WTC11 (cell line): ENCODE measurements around the gene DLGAP4. TPM values are rescaled to one million over a fixed set of nuclear protein-coding genes. Genes with fewer than 3 reads are reported as not detected.

Source experiments
- ATAC-seq: fragments of 200-7000 bp; cut with Tn5 transposase; 2 replicates; pipeline ENCODE4 v1.10.0; 2021; ENCODE audit warnings: mild to moderate bottlenecking, moderate library complexity
- CTCF ChIA-PET: fragments of 300-600 bp; sonication (Branson Sonifier 250); formaldehyde crosslinking; loops from one replicate; lab custom pipeline; 2021; ENCODE audit warnings: antibody characterized with exemption; lab: Charles Lee
- POLR2A ChIA-PET: fragments of 350-600 bp; sonication (Branson Sonifier 250); formaldehyde crosslinking; loops from one replicate; lab custom pipeline; 2021; ENCODE audit warnings: antibody characterized with exemption; lab: Charles Lee
- DNase-seq: peaks from one replicate; pipeline ENCODE4 v3.0.0; 2021; ENCODE audit warnings: low spot score
- H3K27ac Mint-ChIP-seq: 2 replicates; pipeline ENCODE4 v1.8.0; 2021; ENCODE audit warnings: mixed read lengths
- H3K27me3 Mint-ChIP-seq: 2 replicates; pipeline ENCODE4 v1.8.0; 2021; ENCODE audit warnings: low read depth, mild to moderate bottlenecking, moderate library complexity, mixed read lengths
- H3K36me3 Mint-ChIP-seq: 2 replicates; pipeline ENCODE4 v1.8.0; 2021; ENCODE audit warnings: mixed read lengths
- H3K4me1 Mint-ChIP-seq: 2 replicates; pipeline ENCODE4 v1.8.0; 2022; ENCODE audit warnings: mixed read lengths
- H3K4me3 Mint-ChIP-seq: 2 replicates; pipeline ENCODE4 v1.8.0; 2021; ENCODE audit warnings: mild to moderate bottlenecking, moderate library complexity, mixed read lengths
- H3K9me3 Mint-ChIP-seq: 2 replicates; pipeline ENCODE4 v1.8.0; 2021; ENCODE audit warnings: mixed read lengths
- GABPB1 ChIP-seq: sonication (generic); formaldehyde crosslinking; IDR thresholded peaks from 2 replicates; pipeline ENCODE4 v1.8.1; 2023; ENCODE audit warnings: mild to moderate bottlenecking, missing genetic modification reagents
- HMGA2 ChIP-seq: fragments of 250-450 bp; sonication (Bioruptor Pico); IDR thresholded peaks from 2 replicates; pipeline ENCODE4 v1.4.0; 2021; ENCODE audit warnings: mild to moderate bottlenecking, moderate library complexity
- JAZF1 ChIP-seq: fragments of 250-450 bp; sonication (Bioruptor Pico); IDR thresholded peaks from 2 replicates; pipeline ENCODE4 v1.9.0; 2021; ENCODE audit warnings: moderate library complexity, mild to moderate bottlenecking, inconsistent platforms
- NR1H2 ChIP-seq: sonication (generic); formaldehyde crosslinking; IDR thresholded peaks from 2 replicates; pipeline ENCODE4 v1.9.0; 2021; ENCODE audit warnings: mild to moderate bottlenecking, moderate library complexity, missing genetic modification reagents
- RORB ChIP-seq: fragments of 250-450 bp; sonication (Bioruptor Pico); IDR thresholded peaks from 2 replicates; pipeline ENCODE4 v1.9.0; 2021; ENCODE audit warnings: mild to moderate bottlenecking
- TCF7 ChIP-seq: sonication (generic); formaldehyde crosslinking; IDR thresholded peaks from 2 replicates; pipeline ENCODE4 v1.8.0; 2022; ENCODE audit warnings: mild to moderate bottlenecking, low read depth, missing genetic modification reagents, moderate library complexity
- TEAD1 ChIP-seq: sonication (generic); formaldehyde crosslinking; IDR thresholded peaks from 2 replicates; pipeline ENCODE4 v1.8.0; 2022; ENCODE audit warnings: mild to moderate bottlenecking, missing genetic modification reagents
- ZBTB21 ChIP-seq: sonication (generic); formaldehyde crosslinking; IDR thresholded peaks from 2 replicates; pipeline ENCODE4 v1.8.1; 2023; ENCODE audit warnings: mild to moderate bottlenecking, missing genetic modification reagents, borderline replicate concordance
- ZNF121 ChIP-seq: sonication (generic); formaldehyde crosslinking; IDR thresholded peaks from 2 replicates; pipeline ENCODE4 v1.8.0; 2023; ENCODE audit warnings: missing genetic modification reagents
- ZNF423 ChIP-seq: fragments of 250-450 bp; sonication (Bioruptor Pico); IDR thresholded peaks from 2 replicates; pipeline ENCODE4 v2.1.2; 2022; ENCODE audit warnings: mild to moderate bottlenecking, moderate library complexity
- total RNA-seq: library from RNA; stranded (reverse); gene quantifications from 3 replicates; pipeline ENCODE4 v1.2.3, GENCODE V29; 2021
- TF ChIP-seq, protein P1 (sequence below): sonication (generic); formaldehyde crosslinking; conservative IDR thresholded peaks from 2 replicates; pipeline ENCODE4 v1.8.1; 2023; ENCODE audit warnings: mild to moderate bottlenecking, low read depth, missing genetic modification reagents, moderate library complexity
- TF ChIP-seq, protein P2 (sequence below): fragments of 250-450 bp; sonication (Bioruptor Pico); IDR thresholded peaks from 2 replicates; pipeline ENCODE4 v1.8.0; 2021; ENCODE audit warnings: mild to moderate bottlenecking
- TF ChIP-seq, protein P3 (sequence below): sonication (generic); formaldehyde crosslinking; IDR thresholded peaks from 2 replicates; pipeline ENCODE4 v1.8.0; 2022; ENCODE audit warnings: mild to moderate bottlenecking, missing genetic modification reagents
- TF ChIP-seq, protein P4 (sequence below): sonication (generic); formaldehyde crosslinking; IDR thresholded peaks from 2 replicates; pipeline ENCODE4 v1.8.1; 2023; ENCODE audit warnings: mild to moderate bottlenecking, moderate library complexity, missing genetic modification reagents
- TF ChIP-seq, protein P5 (sequence below): fragments of 200-600 bp; IDR thresholded peaks from 2 replicates; pipeline ENCODE4 v1.8.0; 2022; ENCODE audit warnings: antibody characterized with exemption
- TF ChIP-seq, protein P6 (sequence below): sonication (generic); formaldehyde crosslinking; IDR thresholded peaks from 2 replicates; pipeline ENCODE4 v1.8.0; 2022; ENCODE audit warnings: missing genetic modification reagents

The DLGAP4 gene
- total RNA-seq, 1 experiment from 2014 or later = 52.6 TPM

DNA sequence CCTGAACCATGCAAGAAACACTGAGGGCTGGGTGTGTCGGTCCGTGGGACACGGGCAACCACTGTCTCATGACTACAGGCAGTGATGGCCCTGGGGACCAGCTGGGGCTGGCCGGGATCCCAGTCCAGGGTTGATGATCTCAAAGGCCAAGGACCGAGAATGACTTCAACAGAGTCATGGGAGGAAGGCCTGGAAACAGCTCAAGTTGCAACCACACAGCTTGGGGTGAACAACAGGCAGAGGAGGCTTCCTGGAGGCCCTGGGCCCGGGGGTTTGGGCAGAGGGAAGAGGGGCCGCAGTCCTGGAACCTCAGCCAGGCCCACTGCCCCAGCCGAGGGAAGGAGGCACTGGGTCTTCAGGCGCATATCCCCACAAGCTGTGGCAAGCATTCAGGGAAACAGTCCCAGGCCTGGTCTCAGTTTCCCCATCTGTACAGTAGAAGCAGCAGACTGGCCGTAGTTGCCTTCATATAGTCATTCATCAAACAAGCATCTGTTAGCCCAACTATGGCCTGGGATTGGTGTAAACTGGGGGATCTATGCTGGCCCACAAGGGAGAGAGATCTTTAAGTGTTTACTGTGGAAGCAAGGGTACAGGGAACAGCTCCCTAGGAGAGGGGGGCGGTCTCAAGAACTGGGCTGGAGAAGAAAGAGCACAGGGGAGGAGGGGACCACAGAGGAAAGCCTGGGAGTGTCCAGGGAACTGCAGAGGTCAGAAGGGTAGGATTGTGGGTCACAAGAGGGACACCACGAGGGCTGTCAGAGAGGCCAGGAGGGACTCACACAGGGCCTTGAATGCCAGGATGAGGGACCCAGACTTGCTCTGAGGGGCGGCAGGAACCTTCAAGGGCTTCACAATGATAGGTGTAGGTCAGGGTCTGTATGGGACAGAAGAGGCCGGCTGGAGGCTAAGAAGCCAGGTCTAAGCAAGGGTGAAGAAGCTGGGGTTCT, 237.3 kb downstream of the DLGAP4 start:
- POLR2A ChIA-PET = interaction anchor here (0.6 kb wide), 1 partner anchor 12 kb away, joined by 3 read pairs; no protein-coding TSS in a partner anchor
- CTCF ChIA-PET = interaction anchor here (0.6 to 2.8 kb wide), 12 partner anchors 14 to 144 kb away, joined by 3 to 15 read pairs (median 4); partner anchors contain the start of gene RAB5IF

DNA sequence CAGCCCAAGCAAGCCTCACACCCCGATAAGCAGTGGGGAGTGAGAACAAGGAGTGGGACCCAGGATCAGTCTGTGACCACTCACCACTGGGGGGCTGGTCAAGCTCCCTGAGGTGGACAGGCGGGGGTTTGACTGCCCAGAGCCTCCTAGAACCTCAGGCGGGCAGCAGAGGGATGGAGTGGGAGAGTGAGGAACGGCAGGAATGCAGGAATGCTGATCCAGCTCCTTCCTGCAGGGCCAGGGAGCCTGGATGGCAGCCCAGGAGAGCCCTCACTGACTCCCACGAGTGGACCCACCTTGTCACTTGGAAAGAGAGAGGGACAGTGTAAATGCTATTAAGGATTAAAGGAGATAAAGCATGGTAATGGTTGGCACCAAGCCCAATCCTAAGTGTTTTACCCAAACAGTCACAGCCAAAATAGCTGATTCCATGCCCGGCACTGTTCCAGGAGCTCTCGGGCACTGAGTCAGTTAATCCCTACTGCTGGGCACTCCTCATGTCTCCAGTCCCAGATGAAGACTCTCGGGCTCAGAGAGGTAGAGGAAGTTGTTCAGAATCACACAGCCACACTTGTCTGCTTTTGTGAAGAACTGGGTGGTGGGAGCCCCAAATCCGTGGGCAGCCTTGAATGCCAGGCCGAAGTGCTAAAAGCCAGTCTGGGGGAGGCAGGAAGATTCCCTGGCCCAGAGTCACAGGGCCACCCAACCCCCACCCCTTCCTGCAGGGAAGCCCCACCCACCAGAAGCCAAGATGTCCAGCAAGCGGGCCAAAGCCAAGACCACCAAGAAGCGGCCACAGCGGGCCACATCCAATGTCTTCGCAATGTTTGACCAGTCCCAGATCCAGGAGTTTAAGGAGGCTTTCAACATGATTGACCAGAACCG, 238.2 kb downstream of the DLGAP4 start:
- no peaks in the 10 kb centered on the region for H3K27me3 Mint-ChIP-seq
- peaks cover 49% of the 10 kb centered on the region for H3K4me1 Mint-ChIP-seq
- no peak for DNase-seq
- H3K4me3 Mint-ChIP-seq = no peak overlapping the region
- ATAC-seq = no peak
- ChIA-PET POLR2A (interaction anchor here (0.6 kb wide), 1 partner anchor 13 kb away, joined by 3 read pairs; no protein-coding TSS in a partner anchor), CTCF (interaction anchor here (0.7 to 2.8 kb wide), 4 partner anchors 41 to 97 kb away, joined by 3 to 15 read pairs (median 4); partner anchors contain the start of gene RAB5IF)
- peak overlapping the region; percentile 47; the same call in 1 of the 2 replicates for H3K27ac Mint-ChIP-seq
- H3K9me3 Mint-ChIP-seq = no peaks in the 10 kb centered on the region
- no peaks in the 10 kb centered on the region for H3K36me3 Mint-ChIP-seq
- TF ChIP-seq HMGA2 (CRISPR knock-in tag) = no peak
- TF ChIP-seq, protein P1, sequence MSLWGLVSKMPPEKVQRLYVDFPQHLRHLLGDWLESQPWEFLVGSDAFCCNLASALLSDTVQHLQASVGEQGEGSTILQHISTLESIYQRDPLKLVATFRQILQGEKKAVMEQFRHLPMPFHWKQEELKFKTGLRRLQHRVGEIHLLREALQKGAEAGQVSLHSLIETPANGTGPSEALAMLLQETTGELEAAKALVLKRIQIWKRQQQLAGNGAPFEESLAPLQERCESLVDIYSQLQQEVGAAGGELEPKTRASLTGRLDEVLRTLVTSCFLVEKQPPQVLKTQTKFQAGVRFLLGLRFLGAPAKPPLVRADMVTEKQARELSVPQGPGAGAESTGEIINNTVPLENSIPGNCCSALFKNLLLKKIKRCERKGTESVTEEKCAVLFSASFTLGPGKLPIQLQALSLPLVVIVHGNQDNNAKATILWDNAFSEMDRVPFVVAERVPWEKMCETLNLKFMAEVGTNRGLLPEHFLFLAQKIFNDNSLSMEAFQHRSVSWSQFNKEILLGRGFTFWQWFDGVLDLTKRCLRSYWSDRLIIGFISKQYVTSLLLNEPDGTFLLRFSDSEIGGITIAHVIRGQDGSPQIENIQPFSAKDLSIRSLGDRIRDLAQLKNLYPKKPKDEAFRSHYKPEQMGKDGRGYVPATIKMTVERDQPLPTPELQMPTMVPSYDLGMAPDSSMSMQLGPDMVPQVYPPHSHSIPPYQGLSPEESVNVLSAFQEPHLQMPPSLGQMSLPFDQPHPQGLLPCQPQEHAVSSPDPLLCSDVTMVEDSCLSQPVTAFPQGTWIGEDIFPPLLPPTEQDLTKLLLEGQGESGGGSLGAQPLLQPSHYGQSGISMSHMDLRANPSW (CRISPR knock-in tag) = no peak
- TF ChIP-seq, protein P2, sequence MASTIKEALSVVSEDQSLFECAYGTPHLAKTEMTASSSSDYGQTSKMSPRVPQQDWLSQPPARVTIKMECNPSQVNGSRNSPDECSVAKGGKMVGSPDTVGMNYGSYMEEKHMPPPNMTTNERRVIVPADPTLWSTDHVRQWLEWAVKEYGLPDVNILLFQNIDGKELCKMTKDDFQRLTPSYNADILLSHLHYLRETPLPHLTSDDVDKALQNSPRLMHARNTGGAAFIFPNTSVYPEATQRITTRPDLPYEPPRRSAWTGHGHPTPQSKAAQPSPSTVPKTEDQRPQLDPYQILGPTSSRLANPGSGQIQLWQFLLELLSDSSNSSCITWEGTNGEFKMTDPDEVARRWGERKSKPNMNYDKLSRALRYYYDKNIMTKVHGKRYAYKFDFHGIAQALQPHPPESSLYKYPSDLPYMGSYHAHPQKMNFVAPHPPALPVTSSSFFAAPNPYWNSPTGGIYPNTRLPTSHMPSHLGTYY (CRISPR knock-in tag) = no peak
- TF ChIP-seq JAZF1 (CRISPR knock-in tag) = no peak
- TF ChIP-seq TEAD1 (CRISPR knock-in tag) = no peak
- TF ChIP-seq TCF7 (CRISPR knock-in tag) = no peak
- TF ChIP-seq ZNF121 (CRISPR knock-in tag) = no peak
- no peak for TF ChIP-seq RORB
- TF ChIP-seq, protein P3, sequence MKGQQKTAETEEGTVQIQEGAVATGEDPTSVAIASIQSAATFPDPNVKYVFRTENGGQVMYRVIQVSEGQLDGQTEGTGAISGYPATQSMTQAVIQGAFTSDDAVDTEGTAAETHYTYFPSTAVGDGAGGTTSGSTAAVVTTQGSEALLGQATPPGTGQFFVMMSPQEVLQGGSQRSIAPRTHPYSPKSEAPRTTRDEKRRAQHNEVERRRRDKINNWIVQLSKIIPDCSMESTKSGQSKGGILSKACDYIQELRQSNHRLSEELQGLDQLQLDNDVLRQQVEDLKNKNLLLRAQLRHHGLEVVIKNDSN = no peak
- TF ChIP-seq ZNF423 (CRISPR knock-in tag) = no peak

More for the DNA sequence above, 237.3 kb downstream of the DLGAP4 start:
- H3K36me3 Mint-ChIP-seq = no peaks in the 10 kb centered on the region
- H3K9me3 Mint-ChIP-seq = no peaks in the 10 kb centered on the region
- ATAC-seq (no peak), DNase-seq (no peak)
- H3K27ac Mint-ChIP-seq = peak overlapping the region; percentile 57; the same call in 1 of the 2 replicates
- no peak for TF ChIP-seq NR1H2
- no peak for TF ChIP-seq TCF7 (CRISPR knock-in tag)
- TF ChIP-seq, protein P4, sequence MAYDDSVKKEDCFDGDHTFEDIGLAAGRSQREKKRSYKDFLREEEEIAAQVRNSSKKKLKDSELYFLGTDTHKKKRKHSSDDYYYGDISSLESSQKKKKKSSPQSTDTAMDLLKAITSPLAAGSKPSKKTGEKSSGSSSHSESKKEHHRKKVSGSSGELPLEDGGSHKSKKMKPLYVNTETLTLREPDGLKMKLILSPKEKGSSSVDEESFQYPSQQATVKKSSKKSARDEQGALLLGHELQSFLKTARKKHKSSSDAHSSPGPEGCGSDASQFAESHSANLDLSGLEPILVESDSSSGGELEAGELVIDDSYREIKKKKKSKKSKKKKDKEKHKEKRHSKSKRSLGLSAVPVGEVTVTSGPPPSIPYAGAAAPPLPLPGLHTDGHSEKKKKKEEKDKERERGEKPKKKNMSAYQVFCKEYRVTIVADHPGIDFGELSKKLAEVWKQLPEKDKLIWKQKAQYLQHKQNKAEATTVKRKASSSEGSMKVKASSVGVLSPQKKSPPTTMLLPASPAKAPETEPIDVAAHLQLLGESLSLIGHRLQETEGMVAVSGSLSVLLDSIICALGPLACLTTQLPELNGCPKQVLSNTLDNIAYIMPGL (CRISPR knock-in tag) = no peak
- TF ChIP-seq, protein P5, sequence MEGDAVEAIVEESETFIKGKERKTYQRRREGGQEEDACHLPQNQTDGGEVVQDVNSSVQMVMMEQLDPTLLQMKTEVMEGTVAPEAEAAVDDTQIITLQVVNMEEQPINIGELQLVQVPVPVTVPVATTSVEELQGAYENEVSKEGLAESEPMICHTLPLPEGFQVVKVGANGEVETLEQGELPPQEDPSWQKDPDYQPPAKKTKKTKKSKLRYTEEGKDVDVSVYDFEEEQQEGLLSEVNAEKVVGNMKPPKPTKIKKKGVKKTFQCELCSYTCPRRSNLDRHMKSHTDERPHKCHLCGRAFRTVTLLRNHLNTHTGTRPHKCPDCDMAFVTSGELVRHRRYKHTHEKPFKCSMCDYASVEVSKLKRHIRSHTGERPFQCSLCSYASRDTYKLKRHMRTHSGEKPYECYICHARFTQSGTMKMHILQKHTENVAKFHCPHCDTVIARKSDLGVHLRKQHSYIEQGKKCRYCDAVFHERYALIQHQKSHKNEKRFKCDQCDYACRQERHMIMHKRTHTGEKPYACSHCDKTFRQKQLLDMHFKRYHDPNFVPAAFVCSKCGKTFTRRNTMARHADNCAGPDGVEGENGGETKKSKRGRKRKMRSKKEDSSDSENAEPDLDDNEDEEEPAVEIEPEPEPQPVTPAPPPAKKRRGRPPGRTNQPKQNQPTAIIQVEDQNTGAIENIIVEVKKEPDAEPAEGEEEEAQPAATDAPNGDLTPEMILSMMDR = no peak
- no peak for TF ChIP-seq GABPB1 (CRISPR knock-in tag)
- TF ChIP-seq ZBTB21 (CRISPR knock-in tag) = no peak
- TF ChIP-seq, protein P6, sequence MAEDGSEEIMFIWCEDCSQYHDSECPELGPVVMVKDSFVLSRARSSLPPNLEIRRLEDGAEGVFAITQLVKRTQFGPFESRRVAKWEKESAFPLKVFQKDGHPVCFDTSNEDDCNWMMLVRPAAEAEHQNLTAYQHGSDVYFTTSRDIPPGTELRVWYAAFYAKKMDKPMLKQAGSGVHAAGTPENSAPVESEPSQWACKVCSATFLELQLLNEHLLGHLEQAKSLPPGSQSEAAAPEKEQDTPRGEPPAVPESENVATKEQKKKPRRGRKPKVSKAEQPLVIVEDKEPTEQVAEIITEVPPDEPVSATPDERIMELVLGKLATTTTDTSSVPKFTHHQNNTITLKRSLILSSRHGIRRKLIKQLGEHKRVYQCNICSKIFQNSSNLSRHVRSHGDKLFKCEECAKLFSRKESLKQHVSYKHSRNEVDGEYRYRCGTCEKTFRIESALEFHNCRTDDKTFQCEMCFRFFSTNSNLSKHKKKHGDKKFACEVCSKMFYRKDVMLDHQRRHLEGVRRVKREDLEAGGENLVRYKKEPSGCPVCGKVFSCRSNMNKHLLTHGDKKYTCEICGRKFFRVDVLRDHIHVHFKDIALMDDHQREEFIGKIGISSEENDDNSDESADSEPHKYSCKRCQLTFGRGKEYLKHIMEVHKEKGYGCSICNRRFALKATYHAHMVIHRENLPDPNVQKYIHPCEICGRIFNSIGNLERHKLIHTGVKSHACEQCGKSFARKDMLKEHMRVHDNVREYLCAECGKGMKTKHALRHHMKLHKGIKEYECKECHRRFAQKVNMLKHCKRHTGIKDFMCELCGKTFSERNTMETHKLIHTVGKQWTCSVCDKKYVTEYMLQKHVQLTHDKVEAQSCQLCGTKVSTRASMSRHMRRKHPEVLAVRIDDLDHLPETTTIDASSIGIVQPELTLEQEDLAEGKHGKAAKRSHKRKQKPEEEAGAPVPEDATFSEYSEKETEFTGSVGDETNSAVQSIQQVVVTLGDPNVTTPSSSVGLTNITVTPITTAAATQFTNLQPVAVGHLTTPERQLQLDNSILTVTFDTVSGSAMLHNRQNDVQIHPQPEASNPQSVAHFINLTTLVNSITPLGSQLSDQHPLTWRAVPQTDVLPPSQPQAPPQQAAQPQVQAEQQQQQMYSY (CRISPR knock-in tag) = no peak
- no peak for TF ChIP-seq RORB
- no peak overlapping the region; the same call in 1 of the 2 replicates for H3K4me3 Mint-ChIP-seq
- no peaks in the 10 kb centered on the region for H3K27me3 Mint-ChIP-seq
- H3K4me1 Mint-ChIP-seq = peaks cover 48% of the 10 kb centered on the region
